Body of pancreas (tissue), 4 donors: Measurements from ENCODE around the gene SLC25A15. TPM values are rescaled to one million over a fixed set of nuclear protein-coding genes. Genes with fewer than 3 reads are reported as not detected.

Experiments
- ATAC-seq: fragments of 150-250 bp; one replicate; pipeline ENCODE4 v1.9.1; 2016
- DNase-seq, 4 donors: peaks; one replicate each; pipeline ENCODE4 v3.0.0-alpha.2; 2019
- H3K27ac ChIP-seq, 4 donors: fragments of 200-600 bp; sonication (generic); 1 replicate in 3 of 4; 2 replicates in 1 of 4; pipeline versions ENCODE4 v1.5.1 to v1.6.1; 2016 to 2019; ENCODE audit warnings: mild to moderate bottlenecking in 1 of 4, mixed read lengths in 1 of 4, moderate library complexity in 1 of 4
- H3K27me3 ChIP-seq, 2 donors: fragments of 200-600 bp; sonication (generic); one replicate each; pipeline ENCODE4 v1.6.0; 2016; ENCODE audit warnings: mild to moderate bottlenecking in 1 of 2
- H3K36me3 ChIP-seq, 2 donors: fragments of 200-600 bp; sonication (generic); replicated peaks in 1 of 2; 2 replicates each; pipeline ENCODE4 v1.5.1; 2016; ENCODE audit warnings: low read depth in 2 of 2; ENCODE audit not compliant: insufficient read depth in 1 of 2
- H3K4me1 ChIP-seq: fragments of 200-600 bp; sonication (generic); one replicate; pipeline ENCODE4 v1.6.0; 2016
- H3K4me3 ChIP-seq, 2 donors: fragments of 200-600 bp; sonication (generic); 1 replicate in 1 of 2; 2 replicates in 1 of 2; pipeline ENCODE4 v1.5.1; 2016 to 2019
- H3K9me3 ChIP-seq, 3 donors: fragments of 200-600 bp; sonication (generic); 1 replicate in 2 of 3; 2 replicates in 1 of 3; pipeline ENCODE4 v1.5.1; 2016
- CTCF ChIP-seq, 7 experiments: fragments of 450-650 bp in 4 of 7; fragments of 200-600 bp in 3 of 7; sonication (generic) in 3 of 7; IDR thresholded peaks; one replicate each; pipeline ENCODE4 v1.5.1; 2016 to 2019; ENCODE audit warnings: antibody characterized with exemption in 7 of 7
- POLR2A ChIP-seq, 3 donors: fragments of 450-650 bp; IDR thresholded peaks; one replicate each; pipeline ENCODE4 v1.6.1; 2016; ENCODE audit warnings: antibody characterized with exemption in 3 of 3, mild to moderate bottlenecking in 2 of 3
- WGBS, 2 donors: methylation state at CpG; one replicate each; pipeline ENCODE4 v1.1.5; 2017; 5-methylcytosine and 5-hydroxymethylcytosine counted together
- intact Hi-C: fragments of 100-400 bp; cut with DNase I; formaldehyde crosslinking; loops from one replicate; pipeline ENCODE4 v1.15.1; 2023
- total RNA-seq, 2 donors: library from RNA; depleted of rRNA; stranded (reverse); fragments of >200 nt; gene quantifications; one replicate each; pipeline ENCODE4 v1.1.0, GENCODE V29; 2016

The SLC25A15 gene
- total RNA-seq = 10 to 100 TPM in 1 of 2 donors, 1 to 10 TPM in 1; 4.6 to 27.8 TPM

DNA sequence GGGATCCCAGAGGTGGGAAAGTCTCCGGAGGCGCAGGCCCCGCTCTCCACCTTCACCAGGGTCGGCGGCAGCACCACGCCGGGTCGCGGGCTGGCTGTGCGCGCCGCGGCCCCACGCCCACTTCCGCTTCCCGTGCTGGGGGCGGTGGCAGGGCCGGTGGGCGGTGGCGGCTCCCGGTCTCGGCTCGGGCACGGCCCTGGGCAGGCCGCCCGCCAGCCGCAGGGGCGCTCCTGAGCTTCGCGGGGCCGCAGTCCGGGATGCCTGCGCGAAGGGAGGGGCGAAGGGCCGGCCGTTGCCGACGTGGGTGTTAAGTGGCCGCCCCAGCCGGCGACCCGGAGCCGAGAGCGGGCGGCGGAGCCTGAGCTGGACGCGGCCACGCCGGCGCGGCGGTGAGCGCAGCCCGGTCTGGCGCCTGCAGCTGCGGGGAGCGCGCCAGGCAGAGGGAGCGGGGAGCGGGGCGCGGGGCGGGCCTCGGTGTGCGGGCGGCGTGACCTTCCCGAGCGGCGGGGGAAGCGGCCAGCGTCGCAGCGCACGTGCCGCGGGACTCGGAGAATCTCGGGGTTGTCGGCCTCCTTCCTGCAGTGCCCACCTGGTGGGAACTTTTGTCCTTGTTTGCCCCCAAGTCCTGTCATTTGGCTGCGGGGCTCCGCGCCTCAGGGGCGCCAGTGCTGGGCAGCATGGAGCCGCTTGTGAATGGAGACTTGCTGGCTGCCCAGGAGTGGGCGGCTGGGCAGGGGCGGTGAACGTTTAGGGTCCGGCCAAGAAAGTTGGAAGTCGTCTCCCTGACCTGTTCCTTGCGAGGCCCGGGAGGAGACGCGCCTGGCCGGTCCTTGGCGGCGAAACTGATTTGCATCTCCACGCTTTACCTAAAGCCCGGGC lies at the start of gene SLC25A15:
Gene SLC25A15, plus strand, starts transcription at position 337 of the 879 bp plus-strand sequence. CDS start 3,616 bp downstream, outside the sequence.
- intact Hi-C loops = no loop called here
- Histone ChIP-seq H3K9me3 (no peaks in the 10 kb centered on the region), H3K27ac (peak within 1 kb of the TSS; percentile 75 to 91 (median 87)), H3K4me1 (peaks cover 41% of the 10 kb centered on the region), H3K36me3 (no peaks in the 10 kb centered on the region), H3K27me3 (no peaks in the 10 kb centered on the region), H3K4me3 (peak within 1 kb of the TSS; percentile 6 to 36)
- TF ChIP-seq POLR2A (IDR thresholded peaks at IDR 0.05) = peak; percentile 45 to 77 (median 46)
- peak in 5 of 7 experiments; percentile 12 to 81 (median 35) for TF ChIP-seq CTCF (IDR thresholded peaks at IDR 0.05)
- WGBS, 2 donors = 0 to 1% methylated on average over 8 to 93 of the region's 101 CpGs
- peak; percentile 95 for ATAC-seq
- DNase-seq = peak; percentile 86 to 92 (median 88)

DNA sequence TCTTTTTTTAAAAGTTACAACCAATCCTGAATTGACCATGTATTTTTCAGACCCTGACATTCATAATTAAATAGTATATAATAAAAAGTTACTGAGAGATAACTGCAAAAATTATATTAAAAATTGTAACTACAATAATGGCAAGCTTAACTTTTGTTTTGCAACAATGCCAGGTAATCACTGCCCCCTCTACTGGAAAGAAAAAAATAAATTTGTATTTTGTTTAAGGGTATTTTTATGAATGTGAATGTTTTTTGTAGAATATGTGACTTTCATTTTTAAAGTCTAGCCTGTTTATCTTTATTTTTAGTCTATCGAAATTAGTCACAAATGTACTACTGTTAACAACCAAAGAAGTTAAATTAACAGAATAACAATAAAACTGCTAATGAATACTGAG lies 40.1 kb upstream of the SLC25A15 start:
- no peaks in the 10 kb centered on the region for H3K9me3 ChIP-seq
- no peaks in the 10 kb centered on the region for H3K4me1 ChIP-seq
- H3K27ac ChIP-seq = no peak overlapping the region
- no peaks in the 10 kb centered on the region for H3K27me3 ChIP-seq
- peaks cover 0 to 10% of the 10 kb centered on the region in 2 donors for H3K36me3 ChIP-seq
- ATAC-seq (no peak), DNase-seq (no peak)
- TF ChIP-seq POLR2A (IDR thresholded peaks at IDR 0.05) = no peak
- peak in 1 of 7 experiments; percentile 12 for TF ChIP-seq CTCF (IDR thresholded peaks at IDR 0.05)
- 74 to 88% methylated on average over 1 of the region's 1 CpG for WGBS, 2 donors
- no peak overlapping the region for H3K4me3 ChIP-seq
- intact Hi-C loops = no loop called here

- H3K27ac ChIP-seq = no peak overlapping the region
- no peak overlapping the region for H3K4me3 ChIP-seq
- TF ChIP-seq POLR2A (IDR thresholded peaks at IDR 0.05) (no peak), CTCF (IDR thresholded peaks at IDR 0.05) (no peak)
- H3K36me3 ChIP-seq = peaks cover 4 to 15% of the 10 kb centered on the region in 2 donors
- 64 to 78% methylated on average over 7 of the region's 7 CpGs for WGBS, 2 donors
- intact Hi-C loops = no loop called here
- no peaks in the 10 kb centered on the region for H3K27me3 ChIP-seq
- ATAC-seq = no peak
- H3K9me3 ChIP-seq = no peaks in the 10 kb centered on the region
- H3K4me1 ChIP-seq = no peaks in the 10 kb centered on the region
- no peak for DNase-seq
These were observed 34.2 kb upstream of the SLC25A15 start for GRCh38 chr13:40755082-40755700.

- 48 to 59% methylated on average over 1 of the region's 1 CpG for WGBS, 2 donors
- no peaks in the 10 kb centered on the region for H3K9me3 ChIP-seq
- no peaks in the 10 kb centered on the region for H3K27me3 ChIP-seq
- TF ChIP-seq CTCF (IDR thresholded peaks at IDR 0.05) = no peak
- no peak for TF ChIP-seq POLR2A (IDR thresholded peaks at IDR 0.05)
- intact Hi-C loops = no loop called here
- H3K4me1 ChIP-seq = no peaks in the 10 kb centered on the region
- no peak overlapping the region for H3K27ac ChIP-seq
- H3K36me3 ChIP-seq = peaks cover 4 to 15% of the 10 kb centered on the region in 2 donors
- no peak for ATAC-seq
- no peak for DNase-seq
- no peak overlapping the region for H3K4me3 ChIP-seq
These were observed 33.4 kb upstream of the SLC25A15 start for GRCh38 chr13:40756042-40756441.
